SK-N-SH (cell line): ENCODE measurements around the gene NALCN. TPM values are rescaled to one million over a fixed set of nuclear protein-coding genes. Genes with fewer than 3 reads are reported as not detected.
A peak's percentile ranks its signal among the peaks of the same experiment; 100 is the strongest.

Experiments
- CTCF ChIA-PET: fragments of 300-600, 350-600 bp; formaldehyde crosslinking; extraction: SDS; loops from one replicate; lab custom pipeline; 2021; lab: Yijun Ruan, JAX
- POLR2A ChIA-PET: fragments of 350-600 bp; sonication (Branson Sonifier 250); formaldehyde crosslinking; extraction: SDS; loops from one replicate; lab custom pipeline; 2020; ENCODE audit warnings: antibody characterized with exemption, inconsistent platforms; lab: Yijun Ruan, JAX
- DNase-seq: peaks from one replicate; pipeline ENCODE4 v3.0.0; 2012
- H2AFZ ChIP-seq: fragments of 200-600 bp; sonication (generic); 2 replicates; pipeline ENCODE4 v1.8.1; 2016; ENCODE audit warnings: antibody characterized with exemption, mild to moderate bottlenecking, low read depth
- H3F3A ChIP-seq: fragments of 200-600 bp; sonication (generic); replicated peaks from 2 replicates; pipeline ENCODE3; 2016; ENCODE audit warnings: antibody characterized with exemption, mild to moderate bottlenecking; ENCODE audit not compliant: insufficient read depth
- H3K27ac ChIP-seq, 2 experiments: fragments of 200-500 bp in 1 of 2; fragments of 200-600 bp in 1 of 2; sonication (Bioruptor generic) in 1 of 2; sonication (generic), shearing (Covaris generic) in 1 of 2; 2 replicates each; pipeline versions ENCODE4 v1.5.1 to v1.6.1; 2014 to 2016; ENCODE audit warnings: low read depth in 2 of 2, inconsistent platforms in 1 of 2, low read length in 1 of 2, mild to moderate bottlenecking in 1 of 2, mixed read lengths in 1 of 2
- H3K27me3 ChIP-seq: fragments of 200-600 bp; sonication (generic), shearing (Covaris generic); 2 replicates; pipeline ENCODE4 v1.6.1; 2016; ENCODE audit warnings: mixed run types; ENCODE audit not compliant: insufficient read depth
- H3K36me3 ChIP-seq, 2 experiments: fragments of 200-500 bp in 1 of 2; fragments of 200-600 bp in 1 of 2; sonication (Bioruptor generic) in 1 of 2; sonication (generic) in 1 of 2; replicated peaks in 1 of 2; 2 replicates each; pipeline versions ENCODE3 to v1.5.1; 2014 to 2016; ENCODE audit warnings: low read length in 1 of 2, mild to moderate bottlenecking in 1 of 2; ENCODE audit not compliant: insufficient read depth in 2 of 2, control insufficient read depth in 1 of 2
- H3K4me1 ChIP-seq, 2 experiments: fragments of 200-500 bp in 1 of 2; fragments of 200-600 bp in 1 of 2; sonication (Bioruptor generic) in 1 of 2; sonication (generic), shearing (Covaris generic) in 1 of 2; 2 replicates each; pipeline versions ENCODE4 v1.5.1 to v1.6.1; 2014 to 2016; ENCODE audit warnings: low read depth in 1 of 2, low read length in 1 of 2, mixed run types in 1 of 2; ENCODE audit not compliant: insufficient read depth in 2 of 2, control insufficient read depth in 1 of 2
- H3K4me2 ChIP-seq: fragments of 200-600 bp; sonication (generic), shearing (Covaris generic); 2 replicates; pipeline ENCODE4 v1.6.1; 2017; ENCODE audit warnings: mixed run types
- H3K4me3 ChIP-seq, 2 experiments: fragments of 200-500 bp in 1 of 2; fragments of 200-600 bp in 1 of 2; sonication (Bioruptor generic) in 1 of 2; sonication (generic), shearing (Covaris generic) in 1 of 2; 2 replicates each; pipeline versions ENCODE4 v1.5.1 to v1.8.1; 2014 to 2016; ENCODE audit warnings: low read depth in 2 of 2, inconsistent platforms in 1 of 2, low read length in 1 of 2, mild to moderate bottlenecking in 1 of 2, mixed read lengths in 1 of 2, moderate library complexity in 1 of 2
- H3K79me2 ChIP-seq: fragments of 200-600 bp; sonication (generic); 2 replicates; pipeline ENCODE4 v1.8.1; 2017; ENCODE audit warnings: mild to moderate bottlenecking; ENCODE audit not compliant: insufficient read depth
- H3K9ac ChIP-seq: fragments of 200-600 bp; sonication (generic); 2 replicates; pipeline ENCODE4 v1.6.1; 2017; ENCODE audit warnings: mixed run types
- H3K9me2 ChIP-seq: fragments of 200-600 bp; sonication (generic); 2 replicates; pipeline ENCODE4 v1.6.1; 2017; ENCODE audit warnings: mixed run types
- H3K9me3 ChIP-seq: fragments of 200-600 bp; sonication (generic); 2 replicates; pipeline ENCODE4 v1.6.1; 2017; ENCODE audit warnings: mixed run types, mild to moderate bottlenecking, moderate library complexity
- H4K20me1 ChIP-seq: fragments of 200-600 bp; sonication (generic); 2 replicates; pipeline ENCODE4 v1.6.1; 2017; ENCODE audit warnings: mild to moderate bottlenecking, mixed run types; ENCODE audit not compliant: insufficient read depth
- CHD2 ChIP-seq: fragments of 150-350 bp; IDR thresholded peaks from 2 replicates; pipeline ENCODE4 v1.6.1; 2018; ENCODE audit warnings: low read length; ENCODE audit not compliant: partially characterized antibody
- EP300 ChIP-seq, 2 experiments: IDR thresholded peaks; 2 replicates each; pipeline versions ENCODE4 v1.4.0 to v1.6.1; 2012; ENCODE audit warnings: borderline replicate concordance in 1 of 2, low read depth in 1 of 2, low read length in 1 of 2
- EZH2phosphoT487 ChIP-seq: fragments of 200-600 bp; sonication (generic); IDR thresholded peaks from 2 replicates; pipeline ENCODE4 v1.6.1; 2017; ENCODE audit warnings: low read depth, mixed run types, mild to moderate bottlenecking, antibody characterized with exemption, moderate library complexity, borderline replicate concordance
- FOXJ3 ChIP-seq: sonication (generic); formaldehyde crosslinking; IDR thresholded peaks from 2 replicates; pipeline ENCODE4 v1.5.1; 2020; ENCODE audit warnings: mild to moderate bottlenecking, missing genetic modification reagents
- FOXM1 ChIP-seq: IDR thresholded peaks from 2 replicates; pipeline ENCODE4 v1.4.0; 2012; ENCODE audit warnings: low read depth, mild to moderate bottlenecking
- MEF2A ChIP-seq: IDR thresholded peaks from 2 replicates; pipeline ENCODE4 v1.4.0; 2012; ENCODE audit warnings: low read depth, borderline replicate concordance
- MXI1 ChIP-seq: IDR thresholded peaks from 2 replicates; pipeline ENCODE4 v1.6.1; 2012; ENCODE audit warnings: mild to moderate bottlenecking, low read depth, low read length, improper control_type of control experiment
- NRF1 ChIP-seq: IDR thresholded peaks from 2 replicates; pipeline ENCODE4 v1.6.1; 2012; ENCODE audit warnings: low read depth, mild to moderate bottlenecking, low read length
- RXRA ChIP-seq: IDR thresholded peaks from 2 replicates; pipeline ENCODE4 v1.4.0; 2012; ENCODE audit warnings: low read depth, mild to moderate bottlenecking, borderline replicate concordance
- SIN3A ChIP-seq: IDR thresholded peaks from 2 replicates; pipeline ENCODE4 v1.6.1; 2012; ENCODE audit warnings: low read depth, mild to moderate bottlenecking, low read length, moderate library complexity, borderline replicate concordance
- SMC3 ChIP-seq: IDR thresholded peaks from 2 replicates; pipeline ENCODE4 v1.6.1; 2012; ENCODE audit warnings: low read depth, low read length, improper control_type of control experiment
- TAF1 ChIP-seq: IDR thresholded peaks from 2 replicates; pipeline ENCODE4 v1.6.1; 2012; ENCODE audit warnings: low read depth, mild to moderate bottlenecking, low read length, moderate library complexity, borderline replicate concordance
- TCF12 ChIP-seq: IDR thresholded peaks from 2 replicates; pipeline ENCODE4 v1.4.0; 2012
- TEAD4 ChIP-seq: IDR thresholded peaks from 2 replicates; pipeline ENCODE4 v1.4.0; 2012; ENCODE audit warnings: mild to moderate bottlenecking, borderline replicate concordance; ENCODE audit not compliant: insufficient read depth
- WGBS: methylation state at CpG from one replicate; pipeline ENCODE4 v1.1.6; 2017; ENCODE audit warnings: low lambda C conversion rate; 5-methylcytosine and 5-hydroxymethylcytosine counted together
- polyA plus RNA-seq, 3 experiments: library from polyadenylated mRNA; depleted of rRNA; stranded (reverse); fragments of >200 nt; gene quantifications; 2 replicates each; pipeline ENCODE4 v1.2.3, GENCODE V29; 2012
- TF ChIP-seq, protein P1 (sequence below): IDR thresholded peaks from 2 replicates; pipeline ENCODE4; 2012
- TF ChIP-seq, protein P2 (sequence below): fragments of 150-350 bp; IDR thresholded peaks from 2 replicates; pipeline ENCODE4 v1.6.1; 2017; ENCODE audit warnings: antibody characterized with exemption, low read length, low read depth, borderline replicate concordance
- TF ChIP-seq, protein P3 (sequence below): IDR thresholded peaks from 2 replicates; pipeline ENCODE4 v1.4.0; 2012; ENCODE audit warnings: low read depth, borderline replicate concordance
- TF ChIP-seq, protein P4 (sequence below): IDR thresholded peaks from 2 replicates; pipeline ENCODE4 v1.4.0; 2012; ENCODE audit warnings: low read depth, borderline replicate concordance

The NALCN gene
- polyA plus RNA-seq, 1 of the 3 experiments (the other 2 are of a cell fraction) = 3.0 TPM

DNA sequence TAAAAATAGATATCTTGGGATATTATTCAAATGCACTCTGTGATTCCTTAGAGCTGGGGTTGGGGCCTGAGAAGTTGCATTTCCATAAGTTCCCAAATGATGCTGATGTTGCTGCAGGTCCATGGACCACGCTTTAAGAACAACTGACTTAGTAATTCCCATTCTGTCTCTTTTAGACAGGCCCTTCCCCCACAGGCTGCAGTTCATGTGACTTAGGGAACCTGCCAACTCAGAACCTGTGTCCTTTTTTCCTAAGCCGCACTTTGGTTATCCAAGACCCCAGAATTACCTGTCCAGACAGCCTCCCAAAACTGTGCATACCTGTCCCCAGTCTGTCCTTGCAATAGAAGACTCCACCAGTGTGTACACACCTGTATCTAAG lies 34.4 kb upstream of the NALCN start:
- Histone ChIP-seq H3K9ac (peak overlapping the region; percentile 38; the same call in 1 of the 2 replicates), H3K4me1 (peaks cover 11 to 23% of the 10 kb centered on the region in 2 experiments), H3K4me2 (peak overlapping the region; percentile 92), H3K27me3 (no peaks in the 10 kb centered on the region), H3F3A (peaks cover 60% of the 10 kb centered on the region), H3K36me3 (no peaks in the 10 kb centered on the region), H3K9me3 (no peaks in the 10 kb centered on the region), H2AFZ (no peak overlapping the region), H3K79me2 (peaks cover 43% of the 10 kb centered on the region), H4K20me1 (no peaks in the 10 kb centered on the region), H3K27ac (peak overlapping the region; percentile 65 to 90; a peak in 3 of 4 replicates), H3K9me2 (no peaks in the 10 kb centered on the region), H3K4me3 (peak overlapping the region in 1 of 2 experiments; percentile 30; a peak in 1 of 4 replicates)
- ChIA-PET CTCF (no interaction called here), POLR2A (interaction anchor here (0.6 kb wide), 1 partner anchor 309 kb away, joined by 3 read pairs; no protein-coding TSS in a partner anchor)
- TF ChIP-seq, protein P1, sequence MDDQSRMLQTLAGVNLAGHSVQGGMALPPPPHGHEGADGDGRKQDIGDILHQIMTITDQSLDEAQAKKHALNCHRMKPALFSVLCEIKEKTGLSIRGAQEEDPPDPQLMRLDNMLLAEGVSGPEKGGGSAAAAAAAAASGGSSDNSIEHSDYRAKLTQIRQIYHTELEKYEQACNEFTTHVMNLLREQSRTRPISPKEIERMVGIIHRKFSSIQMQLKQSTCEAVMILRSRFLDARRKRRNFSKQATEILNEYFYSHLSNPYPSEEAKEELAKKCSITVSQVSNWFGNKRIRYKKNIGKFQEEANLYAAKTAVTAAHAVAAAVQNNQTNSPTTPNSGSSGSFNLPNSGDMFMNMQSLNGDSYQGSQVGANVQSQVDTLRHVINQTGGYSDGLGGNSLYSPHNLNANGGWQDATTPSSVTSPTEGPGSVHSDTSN = no peak
- TF ChIP-seq TAF1 = no peak
- DNase-seq = no peak
- 53% methylated on average over 2 of the region's 2 CpGs for WGBS

DNA sequence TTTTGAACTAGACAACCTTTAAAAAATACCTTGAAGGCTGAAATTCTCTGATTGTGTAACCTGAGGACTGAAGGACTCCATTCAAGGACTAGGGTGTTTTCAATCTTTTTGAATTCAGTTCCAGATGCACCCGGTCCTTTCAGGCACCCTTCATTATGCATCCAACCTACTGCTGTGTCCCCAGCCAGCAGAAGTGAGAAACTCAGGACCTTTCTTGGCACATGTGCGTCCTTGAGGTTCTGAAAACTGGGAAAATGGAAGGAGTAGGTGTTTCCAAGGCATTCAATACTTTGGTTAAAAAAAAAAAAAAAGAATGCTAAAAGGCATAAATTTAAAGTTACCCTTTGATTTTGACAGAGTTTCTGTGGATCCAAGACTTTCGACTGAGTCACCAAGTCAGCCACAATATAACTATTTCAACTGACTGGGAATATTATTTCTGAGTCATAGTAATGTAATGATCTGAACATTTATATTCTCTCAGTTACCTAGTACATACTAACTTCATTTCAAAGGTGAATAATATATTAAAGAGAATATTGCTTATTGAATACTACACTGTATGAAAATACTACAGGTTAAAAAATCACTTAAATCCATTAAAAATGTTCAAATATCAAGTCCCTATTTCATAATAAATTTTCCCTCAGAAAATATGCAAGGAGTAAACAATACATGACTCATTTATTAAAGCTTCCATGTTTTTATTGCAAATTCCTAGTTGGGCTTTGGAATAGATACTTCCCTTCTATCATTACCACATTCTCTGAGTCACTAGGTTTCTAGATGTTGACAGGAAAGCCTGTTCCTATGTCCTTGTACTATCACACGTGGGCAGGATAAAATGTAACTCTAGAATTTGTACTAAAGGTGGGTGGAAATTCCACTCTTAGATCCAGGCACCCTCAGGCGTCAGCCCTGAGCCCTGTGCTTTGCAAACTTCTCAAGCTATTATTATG lies 33.8 kb upstream of the NALCN start:
- peaks cover 53% of the 10 kb centered on the region for H3F3A ChIP-seq
- ChIA-PET CTCF (no interaction called here), POLR2A (interaction anchor here (0.6 kb wide), 1 partner anchor 308 kb away, joined by 3 read pairs; no protein-coding TSS in a partner anchor)
- peak overlapping the region in 1 of 2 experiments; percentile 30; a peak in 1 of 4 replicates for H3K4me3 ChIP-seq
- no peaks in the 10 kb centered on the region for H3K36me3 ChIP-seq
- H3K27me3 ChIP-seq = no peaks in the 10 kb centered on the region
- no peaks in the 10 kb centered on the region for H3K9me2 ChIP-seq
- H3K4me2 ChIP-seq = peak overlapping the region; percentile 92
- H3K27ac ChIP-seq = peak overlapping the region; percentile 65 to 90; a peak in 3 of 4 replicates
- no peaks in the 10 kb centered on the region for H4K20me1 ChIP-seq
- no peak for DNase-seq
- H3K9me3 ChIP-seq = no peaks in the 10 kb centered on the region
- 22% methylated on average over 5 of the region's 5 CpGs for WGBS
- H3K4me1 ChIP-seq = peaks cover 11 to 20% of the 10 kb centered on the region in 2 experiments
- H3K9ac ChIP-seq = peak overlapping the region; percentile 38; the same call in 1 of the 2 replicates
- no peak overlapping the region for H2AFZ ChIP-seq
- peaks cover 39% of the 10 kb centered on the region for H3K79me2 ChIP-seq
- TF ChIP-seq SMC3 = no peak
- TF ChIP-seq CHD2 = no peak
- no peak for TF ChIP-seq MEF2A
- TF ChIP-seq TEAD4 = peak; percentile 43; the same call in 1 of the 2 replicates
- TF ChIP-seq FOXM1 = peak; percentile 60; the same call in 1 of the 2 replicates
- no peak for TF ChIP-seq NRF1
- peak; percentile 19; the same call in 1 of the 2 replicates for TF ChIP-seq RXRA
- TF ChIP-seq, protein P2, sequence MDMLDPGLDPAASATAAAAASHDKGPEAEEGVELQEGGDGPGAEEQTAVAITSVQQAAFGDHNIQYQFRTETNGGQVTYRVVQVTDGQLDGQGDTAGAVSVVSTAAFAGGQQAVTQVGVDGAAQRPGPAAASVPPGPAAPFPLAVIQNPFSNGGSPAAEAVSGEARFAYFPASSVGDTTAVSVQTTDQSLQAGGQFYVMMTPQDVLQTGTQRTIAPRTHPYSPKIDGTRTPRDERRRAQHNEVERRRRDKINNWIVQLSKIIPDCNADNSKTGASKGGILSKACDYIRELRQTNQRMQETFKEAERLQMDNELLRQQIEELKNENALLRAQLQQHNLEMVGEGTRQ = no peak
- 0 out of 2 replicates have a peak, but pooled peaks have one; percentile 26 for TF ChIP-seq SIN3A
- no peak for TF ChIP-seq EZH2phosphoT487
- no peak for TF ChIP-seq MXI1
- TF ChIP-seq, protein P3, sequence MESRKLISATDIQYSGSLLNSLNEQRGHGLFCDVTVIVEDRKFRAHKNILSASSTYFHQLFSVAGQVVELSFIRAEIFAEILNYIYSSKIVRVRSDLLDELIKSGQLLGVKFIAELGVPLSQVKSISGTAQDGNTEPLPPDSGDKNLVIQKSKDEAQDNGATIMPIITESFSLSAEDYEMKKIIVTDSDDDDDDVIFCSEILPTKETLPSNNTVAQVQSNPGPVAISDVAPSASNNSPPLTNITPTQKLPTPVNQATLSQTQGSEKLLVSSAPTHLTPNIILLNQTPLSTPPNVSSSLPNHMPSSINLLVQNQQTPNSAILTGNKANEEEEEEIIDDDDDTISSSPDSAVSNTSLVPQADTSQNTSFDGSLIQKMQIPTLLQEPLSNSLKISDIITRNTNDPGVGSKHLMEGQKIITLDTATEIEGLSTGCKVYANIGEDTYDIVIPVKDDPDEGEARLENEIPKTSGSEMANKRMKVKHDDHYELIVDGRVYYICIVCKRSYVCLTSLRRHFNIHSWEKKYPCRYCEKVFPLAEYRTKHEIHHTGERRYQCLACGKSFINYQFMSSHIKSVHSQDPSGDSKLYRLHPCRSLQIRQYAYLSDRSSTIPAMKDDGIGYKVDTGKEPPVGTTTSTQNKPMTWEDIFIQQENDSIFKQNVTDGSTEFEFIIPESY = 0 out of 2 replicates have a peak, but pooled peaks have one; percentile 11
- peak in 1 of 2 experiments; percentile 74; a peak in 2 of 4 replicates for TF ChIP-seq EP300 (IDR thresholded peaks at IDR 0.05; ENCODE audit: borderline replicate concordance in 1 of 2, low read depth in 1 of 2, low read length in 1 of 2)
- TF ChIP-seq TAF1 = no peak
- no peak for TF ChIP-seq FOXJ3
- TF ChIP-seq TCF12 = peak; percentile 66
- TF ChIP-seq, protein P4, sequence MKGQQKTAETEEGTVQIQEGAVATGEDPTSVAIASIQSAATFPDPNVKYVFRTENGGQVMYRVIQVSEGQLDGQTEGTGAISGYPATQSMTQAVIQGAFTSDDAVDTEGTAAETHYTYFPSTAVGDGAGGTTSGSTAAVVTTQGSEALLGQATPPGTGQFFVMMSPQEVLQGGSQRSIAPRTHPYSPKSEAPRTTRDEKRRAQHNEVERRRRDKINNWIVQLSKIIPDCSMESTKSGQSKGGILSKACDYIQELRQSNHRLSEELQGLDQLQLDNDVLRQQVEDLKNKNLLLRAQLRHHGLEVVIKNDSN = peak; percentile 20; the same call in 1 of the 2 replicates
